GM12892 (cell line): ENCODE measurements around the gene SFTPB.

Experiments used
- DNase-seq: peaks from one replicate; pipeline ENCODE4 v3.0.0; 2011; ENCODE audit not compliant: insufficient read length
- FAIRE-seq: peaks from 2 replicates; lab custom pipeline; 2011; peaks lifted over from hg19 to GRCh38; lab: Jason Lieb, UNC
- POLR2A ChIP-seq: IDR thresholded peaks from 2 replicates; pipeline ENCODE4 v1.6.1; 2011; ENCODE audit warnings: low read depth, low read length, control low read depth
- POLR2AphosphoS5 ChIP-seq: IDR thresholded peaks from 2 replicates; pipeline ENCODE4 v1.6.1; 2011; ENCODE audit warnings: low read depth, low read length, control low read depth
- TAF1 ChIP-seq: IDR thresholded peaks from 2 replicates; pipeline ENCODE4 v1.6.1; 2011; ENCODE audit warnings: low read depth, mild to moderate bottlenecking, control low read depth, low read length, borderline replicate concordance

Gene SFTPB

DNA sequence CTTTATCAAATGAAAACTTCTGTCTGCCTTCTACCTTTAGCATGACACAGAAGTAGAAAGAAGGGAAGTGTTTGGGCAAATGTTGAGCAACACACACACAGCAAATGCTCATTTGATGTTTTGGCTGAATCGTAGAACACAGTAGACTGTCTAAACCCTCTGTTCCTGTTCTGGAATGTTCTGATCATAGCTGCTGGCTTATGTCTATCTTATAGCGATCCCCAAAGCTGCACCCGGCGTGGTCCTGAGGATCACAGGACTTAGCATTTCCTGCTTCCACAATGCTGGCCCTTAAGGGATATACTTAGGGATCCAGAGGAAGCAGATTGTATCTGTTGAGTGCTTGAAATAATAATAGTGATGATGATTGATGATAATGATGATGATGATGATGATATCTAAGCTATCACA, 41.4 kb upstream of the SFTPB start:
- FAIRE-seq: no peak
- no peak for DNase-seq
- no peak for TF ChIP-seq TAF1
- TF ChIP-seq POLR2A: no peak
- no peak for TF ChIP-seq POLR2AphosphoS5

DNA sequence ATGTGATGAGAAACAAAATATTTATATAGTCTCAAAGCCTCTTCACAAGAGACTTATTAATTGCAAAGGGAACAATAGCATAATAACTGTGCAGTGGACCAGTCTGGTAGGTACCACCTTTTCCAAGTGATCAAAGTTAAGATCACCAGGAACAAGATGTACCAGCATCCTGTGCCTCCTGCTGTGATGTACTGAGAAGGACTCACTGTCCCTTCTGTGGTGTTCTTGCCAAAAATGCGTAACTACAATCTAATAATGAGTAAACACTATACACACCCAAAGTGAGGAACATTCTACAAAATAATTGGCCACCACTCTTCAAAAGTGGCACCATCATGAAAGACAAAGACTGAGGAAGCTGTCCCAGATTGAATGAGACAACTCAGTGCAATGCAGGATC, 40.6 kb upstream of the SFTPB start:
- FAIRE-seq (no peak), DNase-seq (no peak)
- TF ChIP-seq POLR2AphosphoS5: no peak
- no peak for TF ChIP-seq POLR2A
- TF ChIP-seq TAF1: no peak

DNA sequence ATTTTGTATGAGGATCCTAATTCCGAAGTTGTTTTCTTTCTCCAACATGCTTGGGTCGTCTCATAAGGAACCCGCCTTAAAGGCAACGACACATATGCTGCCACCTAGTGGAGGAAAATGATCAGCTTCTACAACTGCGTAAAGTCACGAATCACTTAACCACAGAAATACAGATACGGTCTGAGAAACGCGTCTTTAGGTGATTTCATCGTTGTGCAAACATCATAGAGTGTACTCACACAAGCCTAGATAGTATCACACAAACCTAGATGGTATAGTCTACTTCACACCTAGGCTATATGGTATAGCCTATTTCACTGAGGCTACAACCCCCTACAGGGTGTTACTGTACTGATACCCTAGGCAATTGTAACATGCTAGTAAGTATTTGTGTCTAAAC, 39.3 kb upstream of the SFTPB start:
- TF ChIP-seq POLR2AphosphoS5 (no peak), POLR2A (no peak), TAF1 (no peak)
- peak; percentile 86 for FAIRE-seq
- DNase-seq: no peak

DNA sequence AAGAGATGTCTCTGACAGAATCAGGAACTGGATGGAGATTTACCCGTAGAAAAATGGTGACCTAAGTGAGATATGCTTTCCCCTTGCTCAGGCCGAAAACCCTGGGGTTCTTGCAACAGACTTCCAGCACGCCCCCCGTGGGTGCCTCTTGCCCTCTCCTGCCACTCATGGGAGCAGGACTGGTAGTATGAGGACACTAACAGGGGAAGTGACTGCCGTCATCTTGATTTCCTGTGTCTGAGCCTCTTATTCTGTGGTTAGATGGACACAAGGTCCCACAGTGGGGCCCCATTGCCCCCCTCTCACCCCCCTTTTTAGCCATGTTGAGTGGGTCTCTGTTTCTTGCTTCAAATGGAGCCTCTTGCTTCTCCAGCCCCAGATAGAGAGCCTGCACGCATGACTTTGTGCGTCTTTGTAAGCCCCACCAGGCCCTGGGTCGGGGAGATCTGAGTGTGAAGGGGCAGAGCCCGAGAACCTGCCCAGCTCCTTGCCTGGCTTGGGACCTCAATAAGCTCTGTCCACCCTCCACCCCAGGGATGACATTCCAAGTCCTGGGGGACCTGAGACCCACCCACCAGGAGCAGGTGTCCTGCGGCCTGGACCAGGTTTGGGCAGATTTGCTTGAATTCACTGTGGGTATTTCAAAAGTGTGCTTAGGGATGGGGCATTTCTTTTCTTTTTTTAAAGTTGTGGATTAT, 38.7 kb upstream of the SFTPB start:
- TF ChIP-seq POLR2A: no peak
- no peak for TF ChIP-seq TAF1
- TF ChIP-seq POLR2AphosphoS5: no peak
- no peak for DNase-seq
- no peak for FAIRE-seq

DNA sequence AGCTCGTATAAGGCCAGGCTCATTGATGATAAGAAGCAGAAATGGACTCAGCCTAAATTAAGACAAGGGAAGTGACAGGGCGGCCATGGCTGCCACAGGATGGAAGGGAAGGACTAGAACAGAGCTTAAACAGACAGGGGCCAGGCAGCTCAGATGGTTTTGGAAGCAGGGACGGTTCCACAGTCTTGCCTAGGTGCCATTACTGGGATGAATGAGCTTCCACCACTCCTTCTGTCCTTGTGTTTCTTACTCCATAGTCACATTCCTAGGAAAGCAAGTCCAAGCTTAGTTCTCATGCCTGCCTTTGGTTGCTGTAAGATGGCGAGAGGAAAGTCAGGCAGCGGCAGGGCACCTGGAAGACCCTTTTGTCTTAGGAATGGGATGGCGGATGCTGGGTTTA, 38.1 kb upstream of the SFTPB start:
- DNase-seq: no peak
- TF ChIP-seq POLR2AphosphoS5: no peak
- no peak for FAIRE-seq

DNA sequence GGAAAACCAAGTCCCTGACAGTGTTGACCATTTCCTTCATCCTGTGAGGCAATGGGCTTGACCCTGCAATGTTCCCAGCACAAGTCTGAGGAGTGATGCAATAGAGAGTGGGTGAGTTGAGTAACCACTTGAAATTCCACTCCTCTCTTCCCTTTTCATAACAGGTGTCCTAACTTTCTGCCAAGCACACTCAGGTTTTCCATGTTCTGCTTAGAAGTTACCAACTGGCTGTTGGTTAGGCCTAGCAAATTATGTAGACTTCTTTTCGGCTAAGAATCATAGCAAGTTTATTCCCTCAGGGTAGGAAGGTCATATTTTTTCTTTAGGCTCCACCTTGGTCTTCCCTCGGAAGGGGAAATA, 37.7 kb upstream of the SFTPB start:
- TF ChIP-seq POLR2A (no peak), POLR2AphosphoS5 (no peak), TAF1 (no peak)
- no peak for FAIRE-seq
- no peak for DNase-seq

DNA sequence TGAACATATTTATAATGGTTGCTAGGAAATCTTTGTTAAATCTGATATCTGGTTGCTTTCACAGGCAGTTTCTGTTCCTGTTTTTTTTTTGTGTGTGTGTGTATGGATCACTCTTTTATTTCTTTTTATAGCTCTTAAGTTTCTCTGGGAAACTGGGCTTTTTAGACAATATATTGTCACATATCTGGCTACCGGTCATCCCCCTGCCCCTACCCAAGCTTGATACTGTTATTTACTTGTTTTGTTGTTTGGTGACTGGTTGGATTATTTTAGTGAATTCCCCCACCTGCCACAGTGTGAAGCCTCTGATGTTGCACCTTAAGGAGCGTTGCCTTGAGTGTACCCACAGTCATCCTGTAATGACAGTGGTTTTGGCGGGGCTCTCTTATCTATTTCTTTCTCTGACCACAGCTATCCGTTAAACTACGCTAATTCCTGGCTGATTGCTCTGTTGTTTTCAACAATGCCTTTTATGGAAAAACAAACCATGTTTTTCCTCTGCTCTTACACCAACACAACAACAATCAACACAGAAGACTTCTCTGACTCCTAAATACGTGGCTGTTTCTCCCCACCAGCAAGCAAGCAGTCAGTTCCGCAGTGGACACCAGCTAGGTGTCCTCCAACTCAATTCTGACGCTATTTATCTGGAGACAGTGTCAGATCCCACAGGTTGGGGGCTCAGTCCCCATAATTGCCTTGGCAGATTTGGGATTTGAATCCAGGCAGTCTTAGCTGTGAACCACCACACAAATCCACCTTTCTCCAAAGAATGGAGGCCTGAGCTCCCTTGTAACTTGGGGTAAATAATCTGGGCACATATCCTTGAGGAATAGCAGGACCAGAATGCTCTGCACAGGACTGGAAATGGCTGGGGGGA, 37.0 kb upstream of the SFTPB start:
- TF ChIP-seq TAF1 (no peak), POLR2AphosphoS5 (no peak), POLR2A (no peak)
- FAIRE-seq (no peak), DNase-seq (no peak)

DNA sequence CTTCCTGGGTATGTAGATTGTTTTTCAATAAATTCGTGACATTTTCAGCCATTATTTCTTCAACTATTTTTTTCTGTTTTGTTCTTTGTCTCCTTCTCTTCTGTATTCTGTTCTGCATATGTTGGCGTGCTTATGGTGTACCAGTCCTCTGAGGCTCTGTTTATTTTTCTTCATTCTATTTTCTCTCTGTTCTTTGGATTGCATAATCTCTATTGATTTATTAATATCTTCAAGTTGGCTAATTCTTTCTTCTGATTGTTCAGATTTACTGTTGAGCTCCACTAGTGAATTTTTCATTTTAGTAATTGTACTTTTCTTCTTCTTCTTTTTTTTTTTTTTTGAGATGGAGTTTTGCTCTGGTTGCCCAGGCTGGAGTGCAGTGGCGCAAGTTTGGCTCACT, 36.0 kb upstream of the SFTPB start:
- FAIRE-seq (no peak), DNase-seq (no peak)
- no peak for TF ChIP-seq TAF1
- TF ChIP-seq POLR2A: no peak
- TF ChIP-seq POLR2AphosphoS5: no peak

DNA sequence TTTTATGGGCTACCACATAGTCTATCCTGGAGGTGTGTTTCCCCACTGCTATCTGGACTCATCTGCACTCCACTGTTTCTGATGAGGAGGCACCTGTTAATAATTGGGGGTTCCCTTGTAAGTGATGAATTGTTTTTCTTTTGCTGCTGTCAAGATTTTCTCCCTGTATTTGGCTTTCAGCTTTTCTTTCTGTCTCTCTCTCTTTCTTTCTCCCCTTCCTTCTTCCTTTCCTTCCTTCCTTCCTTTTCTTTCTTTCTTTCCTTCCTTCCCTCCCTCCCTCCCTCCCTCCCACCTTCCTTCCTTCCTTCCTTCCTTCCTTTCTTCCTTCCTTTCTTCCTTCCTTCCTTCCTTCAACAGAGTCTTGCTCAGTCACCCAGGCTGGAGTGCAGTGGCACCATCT, 35.3 kb upstream of the SFTPB start:
- DNase-seq (no peak), FAIRE-seq (no peak)
- no peak for TF ChIP-seq TAF1
- no peak for TF ChIP-seq POLR2AphosphoS5
- no peak for TF ChIP-seq POLR2A

DNA sequence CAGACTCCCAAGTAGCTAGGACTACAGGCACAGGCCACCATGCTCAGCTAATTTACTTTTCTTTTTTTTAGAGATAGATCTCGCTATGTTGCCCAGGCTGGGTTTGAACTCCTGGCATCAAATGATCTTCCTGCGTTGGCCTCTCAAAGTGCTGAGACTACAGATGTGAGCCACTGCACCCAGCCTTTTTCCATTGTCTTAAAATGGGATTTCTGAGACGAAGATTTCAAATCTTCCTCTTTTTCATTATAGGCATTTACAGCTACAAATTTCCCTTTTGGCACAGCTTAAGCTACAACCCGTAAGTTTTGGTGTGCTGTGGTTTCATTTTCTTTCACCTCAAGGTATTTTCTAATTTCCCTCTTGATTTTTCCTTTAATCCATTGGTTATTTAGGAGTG, 34.8 kb upstream of the SFTPB start:
- FAIRE-seq: no peak

DNA sequence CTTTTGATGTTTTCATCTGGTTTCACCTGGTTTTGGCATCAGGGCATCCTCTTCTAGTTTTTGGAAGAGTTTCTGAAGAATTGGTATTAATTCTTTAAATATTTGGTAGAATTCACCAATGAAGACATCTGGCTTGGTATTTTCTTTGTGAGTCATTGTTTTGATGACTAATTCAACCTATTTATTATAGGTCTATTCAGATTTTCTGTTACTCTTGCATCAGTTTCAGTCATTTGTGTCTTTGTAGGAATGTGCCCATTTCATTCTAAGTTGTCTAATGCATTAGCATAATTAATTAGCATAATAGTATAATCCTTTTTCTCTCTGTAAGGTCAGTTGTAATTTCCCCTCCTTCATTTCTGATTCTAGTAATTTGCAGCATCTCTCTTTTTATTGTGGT, 34.2 kb upstream of the SFTPB start:
- FAIRE-seq (no peak), DNase-seq (no peak)
- no peak for TF ChIP-seq TAF1
- no peak for TF ChIP-seq POLR2AphosphoS5
- TF ChIP-seq POLR2A: no peak

More for the DNA sequence above, 34.8 kb upstream of the SFTPB start:
- no peak for DNase-seq
- TF ChIP-seq TAF1 (no peak), POLR2A (no peak), POLR2AphosphoS5 (no peak)

DNA sequence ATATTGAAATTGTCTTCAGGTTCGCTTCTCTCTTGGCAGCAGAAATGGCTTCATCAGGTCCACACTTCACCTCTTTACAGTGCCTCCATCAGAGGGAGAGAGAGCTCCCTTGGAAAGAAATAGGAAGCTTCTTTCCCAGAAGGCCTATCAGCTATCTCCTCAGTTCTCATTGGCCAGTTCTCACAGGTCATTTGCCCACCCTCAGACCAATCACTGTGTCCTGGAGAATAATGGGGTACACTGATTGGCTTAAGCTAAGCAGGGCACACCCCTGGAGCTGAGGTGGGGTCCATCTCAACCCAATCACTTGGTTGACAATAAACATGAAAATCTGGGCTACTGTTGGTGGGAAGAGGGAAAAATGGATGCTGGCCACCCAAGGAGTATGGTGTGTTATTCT, 31.3 kb upstream of the SFTPB start:
- DNase-seq (no peak), FAIRE-seq (no peak)
- no peak for TF ChIP-seq TAF1
- TF ChIP-seq POLR2A: no peak
- no peak for TF ChIP-seq POLR2AphosphoS5
